Neural cell (in vitro differentiated cells): ENCODE data around the gene CERT1.

Experiments used
- TAF1 ChIP-seq: IDR thresholded peaks from 2 replicates; pipeline ENCODE4 v1.6.1; 2012; ENCODE audit warnings: low read depth
- TF ChIP-seq, protein P1 (sequence below): fragments of 450-650 bp; IDR thresholded peaks from 2 replicates; pipeline ENCODE4 v1.5.1; 2014; ENCODE audit warnings: antibody characterized with exemption, mild to moderate bottlenecking, moderate library complexity; ENCODE audit not compliant: poor library complexity, severe bottlenecking

- no peak for TF ChIP-seq TAF1
- TF ChIP-seq, protein P1, sequence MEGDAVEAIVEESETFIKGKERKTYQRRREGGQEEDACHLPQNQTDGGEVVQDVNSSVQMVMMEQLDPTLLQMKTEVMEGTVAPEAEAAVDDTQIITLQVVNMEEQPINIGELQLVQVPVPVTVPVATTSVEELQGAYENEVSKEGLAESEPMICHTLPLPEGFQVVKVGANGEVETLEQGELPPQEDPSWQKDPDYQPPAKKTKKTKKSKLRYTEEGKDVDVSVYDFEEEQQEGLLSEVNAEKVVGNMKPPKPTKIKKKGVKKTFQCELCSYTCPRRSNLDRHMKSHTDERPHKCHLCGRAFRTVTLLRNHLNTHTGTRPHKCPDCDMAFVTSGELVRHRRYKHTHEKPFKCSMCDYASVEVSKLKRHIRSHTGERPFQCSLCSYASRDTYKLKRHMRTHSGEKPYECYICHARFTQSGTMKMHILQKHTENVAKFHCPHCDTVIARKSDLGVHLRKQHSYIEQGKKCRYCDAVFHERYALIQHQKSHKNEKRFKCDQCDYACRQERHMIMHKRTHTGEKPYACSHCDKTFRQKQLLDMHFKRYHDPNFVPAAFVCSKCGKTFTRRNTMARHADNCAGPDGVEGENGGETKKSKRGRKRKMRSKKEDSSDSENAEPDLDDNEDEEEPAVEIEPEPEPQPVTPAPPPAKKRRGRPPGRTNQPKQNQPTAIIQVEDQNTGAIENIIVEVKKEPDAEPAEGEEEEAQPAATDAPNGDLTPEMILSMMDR, result no peak
Measured at GRCh38 chr5:75534734-75535133, 23.3 kb upstream of the CERT1 start.
